GM15510 (cell line): ENCODE results near the gene RGP1.

Experiments
- POLR2A ChIP-seq: IDR thresholded peaks from 3 replicates; pipeline ENCODE4 v1.6.1; 2011; ENCODE audit warnings: borderline replicate concordance; ENCODE audit not compliant: insufficient read length; ENCODE audit errors: extremely low read depth

The RGP1 gene

GRCh38 chr9:35714123-35714522 is 35.0 kb upstream of the RGP1 start:
- no peak for TF ChIP-seq POLR2A

- no peak for TF ChIP-seq POLR2A
Observed at GRCh38 chr9:35714579-35715252, 34.4 kb upstream of the RGP1 start.

- TF ChIP-seq POLR2A: no peak
Observed at GRCh38 chr9:35716230-35716629, 32.9 kb upstream of the RGP1 start.

- TF ChIP-seq POLR2A: no peak
Observed at GRCh38 chr9:35717132-35717870, 31.8 kb upstream of the RGP1 start.

GRCh38 chr9:35718721-35719511 is 30.2 kb upstream of the RGP1 start:
- TF ChIP-seq POLR2A: no peak

GRCh38 chr9:35719546-35719945 is 29.5 kb upstream of the RGP1 start:
- TF ChIP-seq POLR2A: no peak

- no peak for TF ChIP-seq POLR2A
Observed at GRCh38 chr9:35723426-35723825, 25.7 kb upstream of the RGP1 start.

- TF ChIP-seq POLR2A: no peak
Observed at GRCh38 chr9:35723908-35724307, 25.2 kb upstream of the RGP1 start.

GRCh38 chr9:35725362-35725761 is 23.7 kb upstream of the RGP1 start:
- TF ChIP-seq POLR2A: no peak

- TF ChIP-seq POLR2A: no peak
Observed at GRCh38 chr9:35726931-35727330, 22.2 kb upstream of the RGP1 start.

- no peak for TF ChIP-seq POLR2A
Observed at GRCh38 chr9:35727676-35728040, 21.4 kb upstream of the RGP1 start.

GRCh38 chr9:35728041-35728971 is 20.8 kb upstream of the RGP1 start:
- TF ChIP-seq POLR2A: peak; percentile 49

- TF ChIP-seq POLR2A: no peak
Observed at GRCh38 chr9:35729101-35729500, 20.0 kb upstream of the RGP1 start.

GRCh38 chr9:35729700-35730485 is 19.2 kb upstream of the RGP1 start:
- no peak for TF ChIP-seq POLR2A
